LNCAP (cell line): Measurements from ENCODE around the gene B9D2.

Experiments
- TF ChIP-seq, protein P1 (sequence below): fragments of 450-650 bp; IDR thresholded peaks from 2 replicates; pipeline ENCODE4 v1.5.1; 2017; ENCODE audit warnings: mild to moderate bottlenecking

Gene B9D2

DNA sequence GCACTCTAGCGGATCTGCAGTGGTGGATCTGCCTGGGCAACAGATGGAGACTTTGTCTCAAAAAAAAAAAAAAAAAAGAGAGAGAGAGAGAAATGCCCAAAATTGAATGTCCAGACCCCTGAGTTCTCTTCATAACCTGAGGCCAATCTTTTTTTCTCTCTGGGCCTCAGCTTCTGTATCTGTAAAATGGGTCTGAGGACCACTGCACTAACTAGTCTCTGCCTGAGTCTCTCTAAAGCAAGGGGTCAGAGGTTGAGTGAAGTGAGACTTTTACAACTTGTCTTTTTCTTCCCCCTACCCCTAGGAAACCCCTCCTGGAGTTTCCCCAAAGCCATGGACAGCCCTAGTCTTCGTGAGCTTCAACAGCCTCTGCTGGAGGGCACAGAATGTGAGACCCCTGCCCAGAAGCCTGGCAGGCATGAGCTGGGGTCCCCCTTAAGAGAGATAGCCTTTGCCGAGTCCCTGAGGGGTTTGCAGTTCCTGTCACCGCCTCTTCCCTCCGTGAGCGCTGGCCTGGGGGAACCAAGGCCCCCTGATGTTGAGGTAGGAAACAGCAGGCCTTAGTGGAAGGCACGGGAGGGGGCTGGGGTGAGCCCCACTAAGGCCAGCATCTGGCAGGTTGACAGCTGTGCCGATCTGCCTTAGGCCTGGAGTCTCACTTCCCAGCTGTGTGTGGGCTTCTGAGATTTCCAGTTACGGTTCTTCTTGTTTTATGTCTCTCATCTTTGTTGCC is 14.2 kb upstream of the B9D2 start:
- TF ChIP-seq, protein P1, sequence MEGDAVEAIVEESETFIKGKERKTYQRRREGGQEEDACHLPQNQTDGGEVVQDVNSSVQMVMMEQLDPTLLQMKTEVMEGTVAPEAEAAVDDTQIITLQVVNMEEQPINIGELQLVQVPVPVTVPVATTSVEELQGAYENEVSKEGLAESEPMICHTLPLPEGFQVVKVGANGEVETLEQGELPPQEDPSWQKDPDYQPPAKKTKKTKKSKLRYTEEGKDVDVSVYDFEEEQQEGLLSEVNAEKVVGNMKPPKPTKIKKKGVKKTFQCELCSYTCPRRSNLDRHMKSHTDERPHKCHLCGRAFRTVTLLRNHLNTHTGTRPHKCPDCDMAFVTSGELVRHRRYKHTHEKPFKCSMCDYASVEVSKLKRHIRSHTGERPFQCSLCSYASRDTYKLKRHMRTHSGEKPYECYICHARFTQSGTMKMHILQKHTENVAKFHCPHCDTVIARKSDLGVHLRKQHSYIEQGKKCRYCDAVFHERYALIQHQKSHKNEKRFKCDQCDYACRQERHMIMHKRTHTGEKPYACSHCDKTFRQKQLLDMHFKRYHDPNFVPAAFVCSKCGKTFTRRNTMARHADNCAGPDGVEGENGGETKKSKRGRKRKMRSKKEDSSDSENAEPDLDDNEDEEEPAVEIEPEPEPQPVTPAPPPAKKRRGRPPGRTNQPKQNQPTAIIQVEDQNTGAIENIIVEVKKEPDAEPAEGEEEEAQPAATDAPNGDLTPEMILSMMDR, result no peak

DNA sequence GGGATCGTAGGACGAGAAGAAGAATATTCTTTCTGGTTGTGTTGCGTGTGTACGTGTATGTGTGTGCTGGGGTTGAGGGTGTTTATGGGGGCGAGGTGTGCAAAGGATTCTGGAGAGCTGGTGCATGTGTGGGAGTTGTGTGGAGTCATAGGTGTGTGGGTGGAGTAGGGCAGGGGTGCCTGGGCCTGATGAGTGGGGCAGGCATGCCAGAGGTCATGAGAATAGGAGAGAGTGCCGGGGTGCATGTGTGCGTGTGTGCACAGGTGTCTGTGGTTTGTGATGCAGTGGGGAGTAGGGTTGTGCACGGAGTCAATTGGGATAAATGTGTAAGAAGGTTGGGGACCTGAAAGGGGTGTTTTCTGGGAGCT is 13.0 kb upstream of the B9D2 start:
- TF ChIP-seq, protein P1, result no peak

DNA sequence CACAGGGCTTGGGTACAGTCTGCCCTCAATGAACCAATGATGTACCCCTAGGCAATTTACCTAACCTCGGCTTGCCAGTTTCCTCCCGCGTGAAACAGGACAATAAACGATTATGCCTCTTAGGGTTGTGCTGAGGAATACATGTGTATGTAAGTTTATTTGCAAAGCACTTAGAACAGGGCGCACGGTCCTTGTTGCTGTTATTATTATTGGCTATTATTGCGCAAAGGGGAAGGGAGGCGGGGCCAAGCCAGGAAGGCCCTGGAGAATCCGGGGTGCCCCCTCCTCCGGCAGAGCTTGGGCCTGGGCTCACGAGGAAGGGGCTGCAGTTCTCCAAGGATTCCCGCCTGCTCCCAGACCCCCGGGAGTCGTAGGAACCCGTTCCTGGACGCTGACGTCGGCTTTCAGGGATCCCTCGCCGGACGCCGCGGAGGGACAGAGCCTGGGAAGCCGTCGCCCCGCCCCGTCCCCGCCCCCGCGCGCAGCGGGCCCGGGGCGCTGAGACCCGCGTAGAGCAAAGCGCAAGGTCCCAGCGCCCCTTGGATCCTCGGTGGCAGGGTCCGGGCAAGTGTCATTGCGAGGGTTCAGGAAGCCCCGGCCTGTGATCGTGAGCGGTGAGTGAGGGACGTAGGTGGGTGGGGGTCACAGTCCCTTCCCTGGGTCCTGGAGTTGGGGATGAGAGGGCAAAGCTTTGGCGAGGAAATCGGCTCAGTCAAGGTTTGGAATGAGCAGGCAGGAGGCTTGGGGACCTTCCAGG is 12.5 kb upstream of the B9D2 start, which contains the start of gene TMEM91:
TMEM91 (plus strand) TSS at position 293 of the 757 bp plus-strand sequence. CDS start 1,777 bp downstream, outside the sequence.
- TF ChIP-seq, protein P1, result no peak

DNA sequence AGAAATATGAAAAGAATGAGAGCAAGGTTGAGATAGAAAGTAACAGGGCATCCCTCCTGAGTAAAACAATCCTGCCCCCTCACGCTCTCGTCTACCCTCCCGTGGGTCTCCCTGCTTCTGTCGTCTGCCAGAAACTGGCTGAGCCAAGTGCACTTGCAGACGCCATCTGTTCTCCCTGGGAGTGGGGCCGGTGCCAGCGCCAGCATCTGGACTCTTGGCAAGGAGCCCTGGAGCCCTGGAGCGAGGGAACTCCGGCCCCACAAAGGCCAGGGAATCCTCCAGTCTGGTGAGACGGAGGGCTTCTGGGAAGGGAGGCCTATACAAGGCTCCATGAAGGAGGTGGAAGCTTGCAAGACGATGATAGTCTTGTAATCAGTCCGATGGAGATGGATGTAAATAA is 10.0 kb upstream of the B9D2 start:
- TF ChIP-seq, protein P1, result no peak

DNA sequence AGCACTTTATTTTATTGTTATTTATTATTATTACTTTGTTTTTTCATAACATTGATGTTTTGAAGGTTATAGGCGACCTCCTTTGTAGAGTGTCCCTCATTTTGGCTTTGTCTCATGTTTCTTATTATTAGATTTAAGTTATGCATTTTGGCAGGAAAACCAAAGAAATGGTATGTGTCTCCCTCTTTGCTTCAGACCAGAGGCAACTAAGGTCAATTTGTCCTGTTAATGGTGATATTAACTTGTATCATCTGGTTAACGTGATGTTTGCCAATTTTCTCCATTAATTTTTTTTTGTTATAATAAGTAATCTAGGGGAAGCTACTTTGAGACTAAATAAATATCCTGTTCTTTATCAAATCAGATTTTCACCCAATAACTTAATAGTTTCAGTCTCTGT is 8.6 kb upstream of the B9D2 start:
- TF ChIP-seq, protein P1, result no peak

DNA sequence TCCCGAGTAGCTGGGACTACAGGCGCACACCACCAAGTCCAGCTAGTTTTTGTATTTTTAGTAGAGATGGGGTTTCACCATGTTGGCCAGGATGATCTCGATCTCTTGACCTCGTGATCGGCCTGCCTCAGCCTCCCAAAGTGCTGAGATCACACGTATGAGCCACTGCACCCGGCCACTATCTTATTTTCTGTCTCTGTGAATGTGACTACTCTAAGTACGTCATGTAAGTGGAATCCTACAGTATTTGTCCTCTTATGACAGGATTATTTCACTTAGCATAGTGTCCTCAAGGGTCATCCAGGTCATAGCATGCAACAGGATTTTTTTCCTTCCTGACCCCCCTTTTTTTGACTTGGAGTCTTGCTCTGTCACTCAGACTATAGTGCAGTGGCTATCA is 7.6 kb upstream of the B9D2 start:
- TF ChIP-seq, protein P1, result no peak

DNA sequence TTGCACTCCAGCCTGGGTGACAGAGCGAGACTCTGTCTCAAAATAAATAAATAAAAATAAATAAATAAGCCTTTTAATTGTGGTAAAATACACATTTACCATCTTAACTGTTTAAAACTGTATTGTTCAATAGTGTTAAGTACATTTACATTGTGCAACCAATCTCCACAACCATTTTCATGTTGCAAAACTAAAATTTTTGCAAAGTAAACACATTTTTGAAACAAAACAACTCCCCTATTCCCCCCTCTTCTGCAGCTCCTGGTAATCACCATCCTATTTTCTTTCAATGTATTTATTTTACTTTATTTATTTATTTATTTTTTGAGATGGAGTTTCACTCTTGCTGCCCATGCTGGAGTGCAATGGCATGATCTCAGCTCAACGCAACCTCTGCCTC is 5.8 kb upstream of the B9D2 start:
- TF ChIP-seq, protein P1, result no peak
